ENCODE data around the gene BRPF3. TPM values are rescaled to one million over a fixed set of nuclear protein-coding genes. Genes with fewer than 3 reads are reported as not detected.

Gene BRPF3
- total and polyA plus RNA-seq, 9 of the 15 experiments (the other 6 are each of a cell fraction or from before 2014, with no cell fraction given): 2.2 to 19.3 (median 8.0) TPM

- TF ChIP-seq THRAP3 (IDR thresholded peaks at IDR 0.05; ENCODE audit: borderline replicate concordance) (no peak), PREB (CRISPR knock-in tag; IDR thresholded peaks at IDR 0.05) (no peak), TBL1XR1 (IDR thresholded peaks at IDR 0.05; ENCODE audit: low read length in 2 of 2) (no peak), MEIS2 (IDR thresholded peaks at IDR 0.05; ENCODE audit: partially characterized antibody) (peak; percentile 2), ZBTB9 (CRISPR knock-in tag; IDR thresholded peaks at IDR 0.05) (peak; percentile 67; the same call in 1 of the 2 replicates), L3MBTL2 (IDR thresholded peaks at IDR 0.05) (peak; percentile 72), ZNF24 (IDR thresholded peaks at IDR 0.05) (peak; percentile 12; the same call in 1 of the 2 replicates), ZFP1 (CRISPR knock-in tag; IDR thresholded peaks at IDR 0.05) (no peak), SMAD2 (IDR thresholded peaks at IDR 0.05; ENCODE audit: low read depth, low read length) (no peak), PML (IDR thresholded peaks at IDR 0.05; ENCODE audit: low read length) (0 out of 2 replicates have a peak, but pooled peaks have one; percentile 7), SRF (CRISPR knock-in tag; IDR thresholded peaks at IDR 0.05) (no peak), SMC3 (conservative IDR thresholded peaks at IDR 0.05; ENCODE audit: insufficient read depth, low read depth, low read length) (peak; percentile 60), VEZF1 (CRISPR knock-in tag; IDR thresholded peaks at IDR 0.05) (peak; percentile 96), HMGXB4 (CRISPR knock-in tag; IDR thresholded peaks at IDR 0.05) (peak; percentile 94), MEF2D (tag; conservative IDR thresholded peaks at IDR 0.05; ENCODE audit: low read depth) (no peak), TFE3 (CRISPR knock-in tag; IDR thresholded peaks at IDR 0.05) (no peak), NR3C1 (CRISPR knock-in tag; IDR thresholded peaks at IDR 0.05) (no peak), SREBF2 (CRISPR knock-in tag; IDR thresholded peaks at IDR 0.05) (no peak), PHF21A (IDR thresholded peaks at IDR 0.05; ENCODE audit: borderline replicate concordance, low read depth) (no peak), NR2F6 (CRISPR knock-in tag; IDR thresholded peaks at IDR 0.05) (no peak), FUS (optimal IDR thresholded peaks at IDR 0.05; ENCODE audit: low read depth, low read length) (no peak), ZBTB1 (CRISPR knock-in tag; IDR thresholded peaks at IDR 0.05; ENCODE audit: borderline replicate concordance, low read depth) (peak; percentile 25; the same call in 1 of the 2 replicates)
Observed at GRCh38 chr6:36196113-36196879, at the start of gene BRPF3 (continued).
